ENCODE results near the gene ANTXR1.
A peak's percentile ranks its signal among the peaks of the same experiment; 100 is the strongest.

Gene ANTXR1

GRCh38 chr2:69103419-69103818 lies 90.4 kb downstream of the ANTXR1 start:
- Histone ChIP-seq H3K27ac (no peak overlapping the region), H3K4me3 (no peak overlapping the region), H3K4me1 (peaks cover 0 to 21% (median 4%) of the 10 kb centered on the region in 4 donors), H3K27me3 (no peaks in the 10 kb centered on the region), H3K9me3 (no peaks in the 10 kb centered on the region), H3K36me3 (peaks cover 12 to 22% (median 21%) of the 10 kb centered on the region in 3 donors)
- intact Hi-C loops (cut with DNase I; ENCODE audit: low total_unique reads) = loop anchor here (10.0 kb wide), 1 partner anchor 89 kb away; the partner anchor contains the start of gene ANTXR1
- no peak for TF ChIP-seq CTCF (IDR thresholded peaks at IDR 0.05)
- no peak for DNase-seq

GRCh38 chr2:69104261-69104660 lies 91.3 kb downstream of the ANTXR1 start:
- no peak for DNase-seq
- H3K27me3 ChIP-seq = no peaks in the 10 kb centered on the region
- peaks cover 12 to 22% (median 21%) of the 10 kb centered on the region in 3 donors for H3K36me3 ChIP-seq
- H3K27ac ChIP-seq = peak overlapping the region; percentile 46 to 56
- intact Hi-C loops (cut with DNase I; ENCODE audit: low total_unique reads) = loop anchor here (10.0 kb wide), 1 partner anchor 89 kb away; the partner anchor contains the start of gene ANTXR1
- peaks cover 5 to 30% (median 11%) of the 10 kb centered on the region in 4 donors for H3K4me1 ChIP-seq
- H3K9me3 ChIP-seq = no peaks in the 10 kb centered on the region
- H3K4me3 ChIP-seq = no peak overlapping the region
- no peak for TF ChIP-seq CTCF (IDR thresholded peaks at IDR 0.05)

DNA sequence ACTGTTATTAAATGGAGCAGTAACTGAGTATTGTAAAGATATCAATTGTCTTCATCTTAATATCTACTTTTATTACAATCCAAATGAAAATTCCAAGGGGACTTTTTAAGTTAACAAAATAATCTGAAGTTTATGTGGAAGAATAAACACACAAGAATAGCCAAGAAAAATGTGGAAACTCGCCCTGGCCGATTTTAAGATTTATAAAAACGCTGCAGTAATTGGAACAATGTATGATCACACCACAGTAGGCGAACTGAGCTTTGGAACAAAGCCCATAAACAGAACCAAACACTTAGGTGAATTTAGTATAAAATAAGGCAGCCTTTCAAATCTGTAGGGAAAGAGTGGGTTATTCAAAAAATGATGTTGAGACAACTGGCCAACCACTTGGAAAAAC lies 96.3 kb downstream of the ANTXR1 start:
- TF ChIP-seq CTCF (IDR thresholded peaks at IDR 0.05) = no peak
- peak overlapping the region; percentile 58 to 59 for H3K27ac ChIP-seq
- no peak overlapping the region for H3K4me3 ChIP-seq
- H3K9me3 ChIP-seq = no peaks in the 10 kb centered on the region
- no peaks in the 10 kb centered on the region for H3K27me3 ChIP-seq
- H3K4me1 ChIP-seq = peaks cover 5 to 58% (median 18%) of the 10 kb centered on the region in 4 donors
- intact Hi-C loops (cut with DNase I; ENCODE audit: low total_unique reads) = loop anchor here (10.0 kb wide), 1 partner anchor 94 kb away; the partner anchor contains the start of gene ANTXR1
- no peak for DNase-seq
- H3K36me3 ChIP-seq = peaks cover 0 to 11% (median 9%) of the 10 kb centered on the region in 3 donors

DNA sequence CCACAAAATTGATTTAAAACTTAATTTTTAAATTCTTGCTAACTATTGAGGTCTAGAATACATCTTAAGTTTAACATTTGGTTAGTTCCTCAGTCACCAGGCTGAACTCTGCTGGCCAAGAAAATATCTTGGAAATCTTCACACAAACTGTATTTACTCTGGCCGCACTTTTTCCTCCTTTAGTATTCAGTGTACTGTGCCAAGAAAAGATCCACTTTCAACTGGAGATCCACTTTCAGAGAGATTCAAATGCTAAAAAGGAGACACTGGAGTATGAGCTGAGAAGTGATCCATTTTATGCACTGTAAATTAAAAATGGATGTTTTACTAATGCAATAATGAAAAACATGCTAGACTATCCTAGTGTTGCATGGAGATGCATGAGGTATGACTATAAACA lies 98.1 kb downstream of the ANTXR1 start:
- DNase-seq = no peak
- Histone ChIP-seq H3K36me3 (peaks cover 0 to 7% (median 0%) of the 10 kb centered on the region in 3 donors), H3K27ac (peak overlapping the region; percentile 53 to 58), H3K9me3 (no peaks in the 10 kb centered on the region), H3K4me1 (peaks cover 5 to 74% (median 23%) of the 10 kb centered on the region in 4 donors), H3K27me3 (no peaks in the 10 kb centered on the region), H3K4me3 (no peak overlapping the region)
- intact Hi-C loops (cut with DNase I; ENCODE audit: low total_unique reads) = no loop called here
- TF ChIP-seq CTCF (IDR thresholded peaks at IDR 0.05) = no peak

- no peaks in the 10 kb centered on the region for H3K9me3 ChIP-seq
- no peak for TF ChIP-seq CTCF (IDR thresholded peaks at IDR 0.05)
- no peak for DNase-seq
- intact Hi-C loops (cut with DNase I; ENCODE audit: low total_unique reads) = no loop called here
- H3K4me1 ChIP-seq = peaks cover 3 to 91% (median 41%) of the 10 kb centered on the region in 4 donors
- H3K27me3 ChIP-seq = no peaks in the 10 kb centered on the region
- no peak overlapping the region for H3K4me3 ChIP-seq
- no peaks in the 10 kb centered on the region for H3K36me3 ChIP-seq
- peak overlapping the region; percentile 36 to 79 for H3K27ac ChIP-seq
Measured at GRCh38 chr2:69113627-69114026, 100.6 kb downstream of the ANTXR1 start.
